GM18907 (cell line): Measurements from ENCODE around the gene RIPK3.
A peak's percentile ranks its signal among the peaks of the same experiment; 100 is the strongest.
"Not testable (repeated sequence)": the region's sequence is repeated elsewhere in the genome, so short reads cannot be mapped to it uniquely, and the experiment has no call there.

ENCODE experiments used
- ATAC-seq: cut with Tn5 transposase; IDR thresholded peaks from one replicate; pipeline ENCODE4 v1.9.1; 2021; ENCODE audit warnings: mild to moderate bottlenecking, moderate library complexity; ENCODE audit not compliant: unreplicated experiment

Gene RIPK3

GRCh38 chr14:24348186-24348585 lies 8.4 kb upstream of the RIPK3 start:
- ATAC-seq = no peak

- no peak for ATAC-seq
These were observed 7.3 kb upstream of the RIPK3 start for GRCh38 chr14:24347134-24347533.

GRCh38 chr14:24343795-24344660 lies 4.2 kb upstream of the RIPK3 start:
- no peak for ATAC-seq

DNA sequence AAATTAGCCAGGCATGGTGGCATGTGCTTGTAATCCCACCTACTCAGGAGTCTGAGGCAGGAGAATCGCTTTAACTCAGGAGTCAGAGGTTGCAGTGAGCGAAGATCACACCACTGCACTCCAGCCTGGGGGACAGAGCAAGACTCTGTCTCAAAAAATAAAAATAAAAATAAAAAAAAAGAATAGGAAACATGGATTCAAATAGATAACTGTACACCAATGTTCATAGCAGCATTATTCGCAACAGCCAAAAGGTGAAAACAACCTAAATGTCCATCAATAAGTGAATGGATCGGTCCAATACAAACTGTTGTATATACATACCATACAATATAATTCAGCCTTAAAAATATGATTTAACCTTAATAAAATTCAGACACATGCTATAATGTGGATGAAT lies 3.1 kb upstream of the RIPK3 start:
- ATAC-seq = no peak

DNA sequence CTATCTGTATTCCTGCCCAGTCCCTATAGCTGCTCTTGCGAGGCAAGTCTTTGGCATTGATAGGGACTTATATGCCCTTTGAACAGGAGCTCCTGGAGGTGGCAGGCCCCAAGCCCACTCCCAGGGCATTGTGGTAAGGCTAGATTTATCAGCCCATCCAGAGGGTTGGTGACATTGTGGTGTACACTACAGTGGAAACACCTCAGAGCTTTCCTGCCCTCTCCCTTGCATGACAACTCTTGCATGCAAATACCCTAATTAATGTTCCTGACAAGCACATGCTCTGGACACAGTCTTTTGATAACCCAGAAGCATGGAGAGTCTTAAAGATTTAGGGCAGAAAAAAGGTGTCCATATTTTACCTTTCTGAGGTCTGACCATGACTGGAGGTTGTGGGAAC lies 815 bp upstream of the RIPK3 start:
- no peak for ATAC-seq

DNA sequence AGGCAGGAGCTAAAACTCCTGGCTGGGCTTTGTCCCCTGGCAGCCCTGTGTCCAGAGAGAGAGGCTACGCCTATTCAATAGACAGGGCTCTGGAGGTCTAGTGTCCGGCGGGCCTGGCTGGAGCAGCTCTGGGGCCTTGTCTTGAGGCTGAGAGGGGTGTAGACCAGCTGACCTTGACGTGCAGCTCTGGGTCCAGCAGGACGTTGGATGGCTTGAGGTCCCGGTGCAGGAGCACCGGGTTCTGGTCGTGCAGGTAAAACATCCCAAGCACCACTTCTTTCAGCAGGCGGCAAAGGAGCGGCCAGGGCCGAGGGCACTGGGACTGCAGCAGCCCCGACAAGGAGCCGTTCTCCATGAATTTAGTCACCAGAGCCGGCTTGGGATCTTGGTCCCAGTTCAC lies 948 bp downstream of the RIPK3 start:
- no peak for ATAC-seq

DNA sequence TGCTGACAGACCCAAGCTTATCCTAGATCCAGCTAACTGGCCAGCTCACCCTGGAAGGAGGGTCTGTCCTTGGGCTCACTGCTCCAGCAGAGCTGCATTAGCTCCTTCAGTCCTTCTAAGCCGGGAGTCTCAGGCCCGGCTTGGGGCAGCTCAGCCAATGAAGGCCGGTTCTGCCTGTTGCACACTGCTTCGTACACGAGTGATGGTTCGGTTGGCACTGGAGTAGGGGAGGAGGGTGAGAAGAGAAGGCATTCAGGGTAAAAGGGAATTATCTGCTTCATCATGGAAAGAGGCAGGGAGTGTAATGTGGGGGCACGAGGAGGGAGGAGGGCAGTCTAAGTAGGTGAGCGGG lies 2.0 kb downstream of the RIPK3 start:
- ATAC-seq = no peak

GRCh38 chr14:24337144-24337823 lies 2.5 kb downstream of the RIPK3 start:
- ATAC-seq = no peak

DNA sequence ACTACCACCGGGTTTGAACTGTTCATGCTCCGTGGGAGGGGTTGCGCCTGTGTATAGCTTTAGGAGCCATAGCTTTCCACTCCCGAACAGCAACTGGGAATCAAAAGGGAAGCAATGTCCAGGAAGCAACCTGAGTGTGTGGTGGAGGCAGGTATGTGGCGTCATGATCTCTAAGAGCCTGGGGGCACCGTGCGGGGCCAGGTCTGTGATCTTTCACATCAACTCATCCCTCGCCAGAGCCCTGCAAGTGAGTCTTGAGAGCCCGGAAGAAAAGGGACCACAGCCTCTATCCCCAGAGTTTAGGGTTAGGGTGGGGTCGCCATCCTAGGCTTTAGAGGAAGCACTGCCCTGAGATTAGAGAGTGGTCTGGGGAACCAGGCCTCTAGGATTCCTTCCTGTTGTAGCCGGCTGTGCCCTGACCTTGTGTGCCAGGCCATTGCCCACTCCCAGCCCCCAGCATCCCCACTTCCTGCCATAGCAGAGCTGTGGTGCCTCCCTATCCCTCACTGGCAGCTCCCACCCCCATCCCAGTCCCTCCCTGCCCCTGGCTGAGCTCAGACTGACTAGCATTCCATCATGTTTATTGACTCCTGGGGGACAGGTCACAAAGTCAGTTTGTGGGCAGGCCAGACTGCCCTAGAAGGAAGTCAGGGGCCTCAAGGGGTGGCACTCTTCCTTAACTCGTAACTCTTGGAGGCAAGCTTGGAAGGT lies 4.2 kb downstream of the RIPK3 start:
- no peak for ATAC-seq

GRCh38 chr14:24334431-24335291 lies 5.1 kb downstream of the RIPK3 start, which contains the start of gene ADCY4:
Gene ADCY4 (minus strand): TSS chr14:24335071. CDS start chr14:24334652, 419 bp downstream.
- ATAC-seq = no peak

DNA sequence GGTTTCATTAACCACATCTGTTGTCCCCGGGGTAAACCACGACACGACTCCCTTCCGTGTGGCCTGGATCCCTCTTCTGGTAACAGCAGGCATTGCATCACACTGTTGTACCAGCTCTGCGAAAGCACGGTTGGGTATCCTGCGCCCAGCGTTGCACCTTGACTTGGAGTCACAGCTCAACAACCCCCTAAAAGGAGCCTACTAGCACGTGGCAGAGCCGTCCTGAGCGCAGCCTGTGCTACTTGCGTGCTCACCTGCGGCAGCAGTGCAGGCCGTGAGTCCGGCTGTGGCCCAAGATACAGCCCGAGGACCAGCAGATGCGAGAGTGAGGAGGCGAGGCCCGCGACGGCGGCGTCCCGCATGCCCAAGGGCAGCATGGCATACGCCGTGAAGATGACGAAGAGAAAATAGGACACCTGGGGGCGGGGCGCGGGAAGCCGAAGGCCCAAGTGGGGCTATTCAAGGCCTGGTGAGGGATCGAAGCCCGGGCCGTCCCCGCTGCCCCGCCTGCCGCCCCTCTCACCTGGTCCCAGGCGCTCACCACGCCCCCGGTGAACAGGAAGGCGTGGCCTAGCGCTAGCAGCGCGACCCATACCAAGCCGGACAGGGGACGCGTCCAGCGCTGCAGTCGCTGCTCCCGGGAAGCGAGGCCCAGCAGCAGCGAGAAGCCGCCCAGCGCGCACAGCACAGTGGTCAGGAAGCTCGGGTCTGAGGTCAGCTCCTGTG lies 7.4 kb downstream of the RIPK3 start:
- ATAC-seq = peak; percentile 85

DNA sequence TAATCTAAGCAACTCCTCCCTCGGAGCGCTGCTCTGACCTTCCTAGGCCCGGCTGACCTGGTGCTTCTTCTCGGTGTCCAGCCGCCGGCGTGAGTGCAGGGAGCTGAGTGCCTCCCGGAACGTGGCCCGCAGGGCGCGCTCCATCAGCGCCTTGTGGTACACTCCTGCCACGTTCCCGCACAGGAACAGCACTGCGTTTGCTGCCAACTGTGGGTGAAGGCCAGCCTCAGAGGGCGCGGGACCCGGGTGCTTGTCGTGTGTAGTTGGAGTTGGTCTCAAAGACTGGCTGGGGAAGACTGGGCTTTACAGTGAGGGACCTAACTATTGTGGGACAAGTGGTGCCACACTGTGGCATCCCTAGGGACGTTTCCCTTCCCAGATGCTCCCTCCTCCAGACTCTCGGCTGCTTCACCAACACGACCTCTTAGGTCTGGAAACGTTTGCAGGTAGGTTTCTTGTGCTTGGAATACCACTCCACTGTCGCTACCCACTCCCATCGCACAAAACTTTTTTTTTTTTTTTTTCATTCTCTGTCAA lies 8.0 kb downstream of the RIPK3 start:
- no peak for ATAC-seq

DNA sequence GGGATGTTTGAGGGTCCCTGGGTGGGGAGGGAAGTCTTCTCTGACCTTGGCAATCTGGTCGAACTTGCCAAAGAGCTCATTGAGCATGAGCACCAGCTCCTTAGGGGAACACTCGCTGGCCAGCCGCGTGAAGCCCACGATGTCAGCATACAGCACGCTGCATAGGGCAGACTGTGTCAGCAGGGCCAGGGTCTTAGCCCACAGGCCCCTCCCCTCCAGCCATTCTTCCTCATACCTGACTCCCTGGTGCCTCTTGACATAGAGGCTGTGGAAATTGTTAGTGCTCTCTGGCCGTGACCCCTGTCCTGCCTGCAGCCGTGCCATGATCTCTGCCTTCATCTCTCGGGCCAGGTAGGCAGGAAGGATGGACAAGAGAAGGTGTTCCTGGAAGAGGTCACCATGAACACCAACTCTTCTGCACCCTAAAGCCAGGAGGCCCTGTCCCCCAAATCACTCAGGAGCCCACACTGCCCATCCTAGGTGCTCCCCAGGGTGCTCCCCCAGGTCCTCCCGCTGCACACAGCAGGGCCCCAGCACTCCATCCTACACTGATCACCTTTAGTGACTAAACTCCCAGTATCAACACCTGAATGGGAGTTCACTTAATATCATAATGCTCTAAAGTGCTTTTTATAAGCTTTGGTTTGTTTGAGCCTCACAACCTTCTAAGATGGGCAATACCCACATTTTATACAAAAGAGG lies 8.7 kb downstream of the RIPK3 start:
- no peak for ATAC-seq

- ATAC-seq = no peak
These were observed 10.1 kb downstream of the RIPK3 start for GRCh38 chr14:24329736-24330135.

DNA sequence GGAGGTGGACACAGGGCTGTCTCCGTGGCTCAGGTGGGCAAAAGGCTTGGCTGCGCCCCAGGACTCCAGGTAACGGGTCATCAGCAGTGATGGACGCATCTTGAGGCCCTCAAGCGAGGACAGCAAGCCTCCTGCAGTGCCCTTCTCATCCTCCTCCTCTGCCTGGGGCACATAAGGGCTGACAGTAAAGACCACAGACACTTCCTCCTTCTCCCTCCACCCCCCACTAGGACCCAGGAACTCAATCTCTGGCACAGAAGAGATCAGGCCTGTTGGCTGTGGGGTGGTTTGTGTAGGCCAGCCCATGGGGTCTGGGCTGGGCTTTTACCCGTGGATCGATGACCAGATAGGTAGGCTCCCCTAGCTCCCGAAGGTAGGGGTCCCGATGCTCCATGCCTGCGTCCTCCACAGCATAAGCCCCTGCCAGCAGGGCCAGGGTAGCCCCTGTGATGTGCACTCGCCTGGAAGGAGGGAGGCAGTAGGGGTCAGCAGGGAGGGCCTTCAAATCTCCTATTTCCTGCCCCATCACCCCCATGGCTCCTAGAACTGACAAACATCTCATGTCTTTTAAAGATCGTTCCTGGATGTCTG lies 10.6 kb downstream of the RIPK3 start:
- ATAC-seq = no peak

- not testable (repeated sequence) for ATAC-seq
These were observed 11.9 kb downstream of the RIPK3 start for GRCh38 chr14:24327914-24328313.

GRCh38 chr14:24327303-24327702 lies 12.5 kb downstream of the RIPK3 start:
- ATAC-seq = no peak

GRCh38 chr14:24325963-24326362 lies 13.8 kb downstream of the RIPK3 start:
- no peak for ATAC-seq

GRCh38 chr14:24325041-24325530 lies 14.7 kb downstream of the RIPK3 start:
- no peak for ATAC-seq
